ENCODE measurements around the gene APOE.

Gene APOE

DNA sequence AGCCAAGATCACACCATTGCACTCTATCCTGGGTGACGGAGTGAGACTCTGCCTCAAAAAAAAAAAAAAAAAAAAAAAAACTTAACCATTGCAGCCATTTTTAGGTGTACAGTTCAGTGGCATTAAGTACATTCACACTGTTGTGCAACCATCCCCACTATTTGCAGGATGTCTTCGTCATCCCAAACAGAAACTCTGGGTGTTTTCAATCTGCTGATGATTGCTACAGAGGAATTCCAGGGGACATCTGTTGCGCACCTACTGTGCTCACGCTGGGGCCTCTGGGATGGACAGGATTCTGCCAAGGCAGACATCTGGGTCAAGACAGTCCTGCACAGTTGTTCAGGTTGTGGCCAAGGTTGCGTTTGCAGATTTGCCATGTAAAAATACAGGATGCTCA is 34.1 kb downstream of the APOE start:
- TF ChIP-seq, protein P1, sequence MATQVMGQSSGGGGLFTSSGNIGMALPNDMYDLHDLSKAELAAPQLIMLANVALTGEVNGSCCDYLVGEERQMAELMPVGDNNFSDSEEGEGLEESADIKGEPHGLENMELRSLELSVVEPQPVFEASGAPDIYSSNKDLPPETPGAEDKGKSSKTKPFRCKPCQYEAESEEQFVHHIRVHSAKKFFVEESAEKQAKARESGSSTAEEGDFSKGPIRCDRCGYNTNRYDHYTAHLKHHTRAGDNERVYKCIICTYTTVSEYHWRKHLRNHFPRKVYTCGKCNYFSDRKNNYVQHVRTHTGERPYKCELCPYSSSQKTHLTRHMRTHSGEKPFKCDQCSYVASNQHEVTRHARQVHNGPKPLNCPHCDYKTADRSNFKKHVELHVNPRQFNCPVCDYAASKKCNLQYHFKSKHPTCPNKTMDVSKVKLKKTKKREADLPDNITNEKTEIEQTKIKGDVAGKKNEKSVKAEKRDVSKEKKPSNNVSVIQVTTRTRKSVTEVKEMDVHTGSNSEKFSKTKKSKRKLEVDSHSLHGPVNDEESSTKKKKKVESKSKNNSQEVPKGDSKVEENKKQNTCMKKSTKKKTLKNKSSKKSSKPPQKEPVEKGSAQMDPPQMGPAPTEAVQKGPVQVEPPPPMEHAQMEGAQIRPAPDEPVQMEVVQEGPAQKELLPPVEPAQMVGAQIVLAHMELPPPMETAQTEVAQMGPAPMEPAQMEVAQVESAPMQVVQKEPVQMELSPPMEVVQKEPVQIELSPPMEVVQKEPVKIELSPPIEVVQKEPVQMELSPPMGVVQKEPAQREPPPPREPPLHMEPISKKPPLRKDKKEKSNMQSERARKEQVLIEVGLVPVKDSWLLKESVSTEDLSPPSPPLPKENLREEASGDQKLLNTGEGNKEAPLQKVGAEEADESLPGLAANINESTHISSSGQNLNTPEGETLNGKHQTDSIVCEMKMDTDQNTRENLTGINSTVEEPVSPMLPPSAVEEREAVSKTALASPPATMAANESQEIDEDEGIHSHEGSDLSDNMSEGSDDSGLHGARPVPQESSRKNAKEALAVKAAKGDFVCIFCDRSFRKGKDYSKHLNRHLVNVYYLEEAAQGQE (IDR thresholded peaks at IDR 0.05; ENCODE audit: low read depth), result no peak
- TF ChIP-seq CEBPB (IDR thresholded peaks at IDR 0.05), result 0 out of 2 replicates have a peak, but pooled peaks have one; percentile 12

GRCh38 chr19:44942067-44942571 is 36.5 kb downstream of the APOE start, which contains the start of gene APOC4:
Gene APOC4 (plus strand): TSS chr19:44942237. CDS start chr19:44942278, 41 bp downstream.
- TF ChIP-seq EGR1 (IDR thresholded peaks at IDR 0.05), result no peak

DNA sequence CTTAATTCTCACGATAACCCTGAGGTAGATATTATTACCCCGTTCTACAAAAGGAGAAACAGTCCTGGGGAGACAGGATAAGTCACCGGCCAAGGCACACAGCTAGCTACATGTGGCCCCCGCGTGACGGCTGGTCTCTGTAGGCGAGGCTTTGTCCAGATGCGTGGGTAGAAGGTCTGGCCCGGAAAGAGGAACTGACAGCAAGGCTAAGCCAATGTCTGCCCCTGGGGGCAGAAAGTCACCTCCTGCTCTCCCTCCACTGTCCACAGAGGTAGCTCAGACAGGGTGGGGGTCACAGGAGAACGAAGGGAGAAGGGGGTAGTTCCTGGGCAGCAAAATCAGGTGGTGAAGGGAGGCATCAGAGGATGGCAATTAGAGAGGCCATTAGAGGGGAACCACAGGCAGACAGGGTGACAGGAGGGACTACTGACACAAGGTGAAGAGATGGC is 38.2 kb downstream of the APOE start:
- TF ChIP-seq YY1 (IDR thresholded peaks at IDR 0.05; ENCODE audit: low read depth) (no peak), TEAD4 (IDR thresholded peaks at IDR 0.05) (no peak), RAD21 (IDR thresholded peaks at IDR 0.05; ENCODE audit: low read depth) (no peak), EP300 (IDR thresholded peaks at IDR 0.05; ENCODE audit: borderline replicate concordance) (no peak), CREB1 (IDR thresholded peaks at IDR 0.05; ENCODE audit: low read depth) (no peak)
- TF ChIP-seq, protein P2, sequence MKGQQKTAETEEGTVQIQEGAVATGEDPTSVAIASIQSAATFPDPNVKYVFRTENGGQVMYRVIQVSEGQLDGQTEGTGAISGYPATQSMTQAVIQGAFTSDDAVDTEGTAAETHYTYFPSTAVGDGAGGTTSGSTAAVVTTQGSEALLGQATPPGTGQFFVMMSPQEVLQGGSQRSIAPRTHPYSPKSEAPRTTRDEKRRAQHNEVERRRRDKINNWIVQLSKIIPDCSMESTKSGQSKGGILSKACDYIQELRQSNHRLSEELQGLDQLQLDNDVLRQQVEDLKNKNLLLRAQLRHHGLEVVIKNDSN (IDR thresholded peaks at IDR 0.05), result no peak
- TF ChIP-seq, protein P1 (IDR thresholded peaks at IDR 0.05; ENCODE audit: low read depth), result no peak
- TF ChIP-seq, protein P3, sequence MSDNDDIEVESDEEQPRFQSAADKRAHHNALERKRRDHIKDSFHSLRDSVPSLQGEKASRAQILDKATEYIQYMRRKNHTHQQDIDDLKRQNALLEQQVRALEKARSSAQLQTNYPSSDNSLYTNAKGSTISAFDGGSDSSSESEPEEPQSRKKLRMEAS (IDR thresholded peaks at IDR 0.05), result no peak

GRCh38 chr19:44947041-44947581 is 41.5 kb downstream of the APOE start:
- TF ChIP-seq, protein P3 (IDR thresholded peaks at IDR 0.05), result no peak
- TF ChIP-seq EGR1 (IDR thresholded peaks at IDR 0.05), result no peak
- TF ChIP-seq NFIC (IDR thresholded peaks at IDR 0.05), result no peak
- TF ChIP-seq ZBTB7A (IDR thresholded peaks at IDR 0.05; ENCODE audit: low read depth), result no peak
- TF ChIP-seq EP300 (IDR thresholded peaks at IDR 0.05; ENCODE audit: borderline replicate concordance), result no peak
- TF ChIP-seq, protein P1 (IDR thresholded peaks at IDR 0.05; ENCODE audit: low read depth), result no peak
- TF ChIP-seq TAF1 (IDR thresholded peaks at IDR 0.05; ENCODE audit: low read depth), result no peak
- TF ChIP-seq CEBPB (IDR thresholded peaks at IDR 0.05), result no peak
- no peak for TF ChIP-seq TEAD4 (IDR thresholded peaks at IDR 0.05)
- TF ChIP-seq, protein P2 (IDR thresholded peaks at IDR 0.05), result no peak

GRCh38 chr19:44948237-44948636 is 42.6 kb downstream of the APOE start:
- no peak for TF ChIP-seq RAD21 (IDR thresholded peaks at IDR 0.05; ENCODE audit: low read depth)

GRCh38 chr19:44948763-44949374 is 43.3 kb downstream of the APOE start:
- TF ChIP-seq CEBPB (IDR thresholded peaks at IDR 0.05) (no peak), EP300 (IDR thresholded peaks at IDR 0.05; ENCODE audit: borderline replicate concordance) (no peak)
- TF ChIP-seq, protein P2 (IDR thresholded peaks at IDR 0.05), result no peak

Measured in Ishikawa (cell line).